Body of pancreas (tissue), 4 donors: ENCODE results near the gene FAM153A.
"Not testable (repeated sequence)": the region's sequence is repeated elsewhere in the genome, so short reads cannot be mapped to it uniquely, and the experiment has no call there.

ENCODE experiments used
- POLR2A ChIP-seq, 3 donors: fragments of 450-650 bp; IDR thresholded peaks; one replicate each; pipeline ENCODE4 v1.6.1; 2016; ENCODE audit warnings: antibody characterized with exemption in 3 of 3, mild to moderate bottlenecking in 2 of 3
- TF ChIP-seq, protein P1 (sequence below), 7 experiments: fragments of 450-650 bp in 4 of 7; fragments of 200-600 bp in 3 of 7; sonication (generic) in 3 of 7; IDR thresholded peaks; one replicate each; pipeline ENCODE4 v1.5.1; 2016 to 2019; ENCODE audit warnings: antibody characterized with exemption in 7 of 7

DNA sequence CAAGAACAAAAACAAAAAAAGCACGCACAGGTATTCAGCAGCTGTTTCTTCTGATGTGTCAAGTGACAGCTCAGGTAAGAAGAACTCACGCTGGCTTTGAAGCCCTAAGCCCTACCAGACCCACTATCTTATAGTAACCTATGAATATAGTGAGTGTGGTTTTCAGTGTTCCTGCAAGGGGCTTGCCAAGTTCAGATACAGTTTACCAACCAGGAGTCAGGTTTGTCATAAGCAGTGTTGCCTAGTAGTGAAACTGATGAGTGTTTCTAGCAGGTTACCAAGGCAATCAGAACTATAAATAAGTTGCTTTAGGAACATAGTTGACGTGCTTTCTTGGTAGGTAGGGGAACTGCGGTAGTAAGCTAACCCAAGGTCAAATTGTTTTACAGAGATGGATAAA is 43.4 kb upstream of the FAM153A start:
- TF ChIP-seq, protein P1, sequence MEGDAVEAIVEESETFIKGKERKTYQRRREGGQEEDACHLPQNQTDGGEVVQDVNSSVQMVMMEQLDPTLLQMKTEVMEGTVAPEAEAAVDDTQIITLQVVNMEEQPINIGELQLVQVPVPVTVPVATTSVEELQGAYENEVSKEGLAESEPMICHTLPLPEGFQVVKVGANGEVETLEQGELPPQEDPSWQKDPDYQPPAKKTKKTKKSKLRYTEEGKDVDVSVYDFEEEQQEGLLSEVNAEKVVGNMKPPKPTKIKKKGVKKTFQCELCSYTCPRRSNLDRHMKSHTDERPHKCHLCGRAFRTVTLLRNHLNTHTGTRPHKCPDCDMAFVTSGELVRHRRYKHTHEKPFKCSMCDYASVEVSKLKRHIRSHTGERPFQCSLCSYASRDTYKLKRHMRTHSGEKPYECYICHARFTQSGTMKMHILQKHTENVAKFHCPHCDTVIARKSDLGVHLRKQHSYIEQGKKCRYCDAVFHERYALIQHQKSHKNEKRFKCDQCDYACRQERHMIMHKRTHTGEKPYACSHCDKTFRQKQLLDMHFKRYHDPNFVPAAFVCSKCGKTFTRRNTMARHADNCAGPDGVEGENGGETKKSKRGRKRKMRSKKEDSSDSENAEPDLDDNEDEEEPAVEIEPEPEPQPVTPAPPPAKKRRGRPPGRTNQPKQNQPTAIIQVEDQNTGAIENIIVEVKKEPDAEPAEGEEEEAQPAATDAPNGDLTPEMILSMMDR (IDR thresholded peaks at IDR 0.05) = not testable (repeated sequence)
- TF ChIP-seq POLR2A (IDR thresholded peaks at IDR 0.05) = not testable (repeated sequence)
